ENCODE data around the gene PAAF1. TPM values are rescaled to one million over a fixed set of nuclear protein-coding genes. Genes with fewer than 3 reads are reported as not detected.

PAAF1 gene
- total and polyA plus RNA-seq, 10 of the 15 experiments (the other 5 are each of a cell fraction or from before 2014, with no cell fraction given): 13.7 to 70.6 (median 29.1) TPM

- no peak overlapping the region for H2AFZ ChIP-seq (ENCODE audit: control insufficient read depth, low read depth, low read length)
- no peaks in the 10 kb centered on the region for H3K27me3 ChIP-seq (replicated peaks in 1 of 2; ENCODE audit: control insufficient read depth in 2 of 2, insufficient read depth in 2 of 2, low read length in 1 of 2)
- no peak overlapping the region for H3K4me2 ChIP-seq (ENCODE audit: control insufficient read depth, insufficient read depth)
- H3K9ac ChIP-seq (ENCODE audit: control insufficient read depth, insufficient read depth, low read length): no peak overlapping the region
- ATAC-seq (no peak; the same call in 2 of the 3 replicates), FAIRE-seq (no peak), DNase-seq (ENCODE audit: low read depth, low spot score) (no peak)
- TF ChIP-seq POLR2AphosphoS2 (IDR thresholded peaks at IDR 0.05; ENCODE audit: low read depth, low read length): peak; percentile 20; the same call in 1 of the 2 replicates
- 0 out of 2 replicates have a peak, but pooled peaks have one; percentile 15 for TF ChIP-seq POLR2A (IDR thresholded peaks at IDR 0.05; ENCODE audit: low read depth, low read length)
- TF ChIP-seq CBX5 (IDR thresholded peaks at IDR 0.05; ENCODE audit: low read depth): no peak
- H3K79me2 ChIP-seq (ENCODE audit: control insufficient read depth, insufficient read depth, low read length): peaks cover 7% of the 10 kb centered on the region
- POLR2A ChIA-PET: interaction anchor here (0.5 to 1.2 kb wide), 3 partner anchors 10 to 27 kb away, joined by 3 to 6 read pairs (median 3); no protein-coding TSS in a partner anchor
- in situ Hi-C loops (cut with MboI): no loop called here
- BruUV-seq (replicated peaks): no TSS peak
- no peak overlapping the region for H3K27ac ChIP-seq (ENCODE audit: control insufficient read depth, insufficient read depth)
- RAD21 ChIA-PET (ENCODE audit: unreplicated experiment): no interaction called here
- 87% methylated on average over 1 of the region's 1 CpG for WGBS (ENCODE audit: insufficient coverage, insufficient replicate concordance, low lambda C conversion rate, missing lambda C conversion rate)
- H3K9me3 ChIP-seq (replicated peaks; ENCODE audit: control insufficient read depth, insufficient read depth, low read length): no peaks in the 10 kb centered on the region
- intact Hi-C loops (cut with micrococcal nuclease; ENCODE audit: unreplicated experiment): no loop called here
- SMC1A ChIA-PET (ENCODE audit: uncharacterized antibody, unreplicated experiment): interaction anchor here (0.6 to 1.3 kb wide), 3 partner anchors 9 to 111 kb away, joined by 3 read pairs; no protein-coding TSS in a partner anchor
- H3K4me1 ChIP-seq (ENCODE audit: control insufficient read depth, insufficient read depth, low read length): no peaks in the 10 kb centered on the region
- H3K36me3 ChIP-seq (ENCODE audit: control insufficient read depth in 2 of 2, insufficient read depth in 2 of 2, low read length in 1 of 2): peaks cover 3 to 5% of the 10 kb centered on the region in 2 experiments
- CTCF ChIA-PET: interaction anchor here (1.3 kb wide), 1 partner anchor 10 kb away, joined by 5 read pairs; no protein-coding TSS in a partner anchor
- H4K20me1 ChIP-seq (ENCODE audit: control insufficient read depth, insufficient read depth): no peaks in the 10 kb centered on the region
- no peak overlapping the region for H3K4me3 ChIP-seq
Measured at GRCh38 chr11:73869332-73869949, 7.4 kb upstream of the PAAF1 start.

GRCh38 chr11:73870261-73870660, 6.5 kb upstream of the PAAF1 start:
- no peaks in the 10 kb centered on the region for H3K4me1 ChIP-seq (ENCODE audit: control insufficient read depth, insufficient read depth, low read length)
- H3K9me3 ChIP-seq (replicated peaks; ENCODE audit: control insufficient read depth, insufficient read depth, low read length): no peaks in the 10 kb centered on the region
- ATAC-seq (no peak), FAIRE-seq (no peak), DNase-seq (ENCODE audit: low read depth, low spot score) (no peak)
- 100% methylated on average over 3 of the region's 3 CpGs for WGBS (ENCODE audit: insufficient coverage, insufficient replicate concordance, low lambda C conversion rate, missing lambda C conversion rate)
- H3K4me3 ChIP-seq: no peak overlapping the region
- BruUV-seq (replicated peaks): no TSS peak
- CTCF ChIA-PET: no interaction called here
- RAD21 ChIA-PET (ENCODE audit: unreplicated experiment): no interaction called here
- peaks cover 3 to 5% of the 10 kb centered on the region in 2 experiments for H3K36me3 ChIP-seq (ENCODE audit: control insufficient read depth in 2 of 2, insufficient read depth in 2 of 2, low read length in 1 of 2)
- no peak overlapping the region for H2AFZ ChIP-seq (ENCODE audit: control insufficient read depth, low read depth, low read length)
- H3K9ac ChIP-seq (ENCODE audit: control insufficient read depth, insufficient read depth, low read length): no peak overlapping the region
- H3K4me2 ChIP-seq (ENCODE audit: control insufficient read depth, insufficient read depth): no peak overlapping the region
- in situ Hi-C loops (cut with MboI): no loop called here
- POLR2A ChIA-PET: no interaction called here
- H3K27ac ChIP-seq (ENCODE audit: control insufficient read depth, insufficient read depth): no peak overlapping the region
- SMC1A ChIA-PET (ENCODE audit: uncharacterized antibody, unreplicated experiment): interaction anchor here (0.8 kb wide), 1 partner anchor 8 kb away, joined by 3 read pairs; no protein-coding TSS in a partner anchor
- no peaks in the 10 kb centered on the region for H4K20me1 ChIP-seq (ENCODE audit: control insufficient read depth, insufficient read depth)
- no peaks in the 10 kb centered on the region for H3K27me3 ChIP-seq (replicated peaks in 1 of 2; ENCODE audit: control insufficient read depth in 2 of 2, insufficient read depth in 2 of 2, low read length in 1 of 2)
- H3K79me2 ChIP-seq (ENCODE audit: control insufficient read depth, insufficient read depth, low read length): peaks cover 15% of the 10 kb centered on the region
- intact Hi-C loops (cut with micrococcal nuclease; ENCODE audit: unreplicated experiment): no loop called here
- TF ChIP-seq SMAD5 (IDR thresholded peaks at IDR 0.05; ENCODE audit: low read depth): no peak
- no peak for TF ChIP-seq ZNF592 (IDR thresholded peaks at IDR 0.05)
- TF ChIP-seq SMARCA5 (IDR thresholded peaks at IDR 0.05): no peak
- no peak for TF ChIP-seq SUPT20H (IDR thresholded peaks at IDR 0.05; ENCODE audit: borderline replicate concordance, control insufficient read depth, low read depth, low read length)
- TF ChIP-seq TCF7 (IDR thresholded peaks at IDR 0.05; ENCODE audit: borderline replicate concordance): no peak
- no peak for TF ChIP-seq CTCF (IDR thresholded peaks at IDR 0.05 in 2 of 3, conservative IDR thresholded peaks at IDR 0.05 in 1 of 3; ENCODE audit: control insufficient read depth in 2 of 3, extremely low read depth in 1 of 3, insufficient read depth in 1 of 3, low read depth in 3 of 3, low read length in 3 of 3)
- TF ChIP-seq SUZ12 (IDR thresholded peaks at IDR 0.05; ENCODE audit: unreplicated experiment): no peak
- no peak for TF ChIP-seq CHD4 (IDR thresholded peaks at IDR 0.05)
- TF ChIP-seq SIN3A (IDR thresholded peaks at IDR 0.05; ENCODE audit: low read depth, low read length): no peak
